WTC11 (cell line): Measurements from ENCODE around the gene PLXNA3.

Experiments
- ZNF138 ChIP-seq: sonication (generic); formaldehyde crosslinking; conservative IDR thresholded peaks from 2 replicates; pipeline ENCODE4 v1.8.1; 2022; ENCODE audit warnings: mild to moderate bottlenecking, moderate library complexity, missing genetic modification reagents
- ZNF671 ChIP-seq: fragments of 250-450 bp; sonication (Bioruptor Pico); IDR thresholded peaks from 2 replicates; pipeline ENCODE4 v1.8.0; 2021; ENCODE audit warnings: mild to moderate bottlenecking
- TF ChIP-seq, protein P1 (sequence below): fragments of 200-600 bp; IDR thresholded peaks from 2 replicates; pipeline ENCODE4 v1.8.0; 2022; ENCODE audit warnings: antibody characterized with exemption

DNA sequence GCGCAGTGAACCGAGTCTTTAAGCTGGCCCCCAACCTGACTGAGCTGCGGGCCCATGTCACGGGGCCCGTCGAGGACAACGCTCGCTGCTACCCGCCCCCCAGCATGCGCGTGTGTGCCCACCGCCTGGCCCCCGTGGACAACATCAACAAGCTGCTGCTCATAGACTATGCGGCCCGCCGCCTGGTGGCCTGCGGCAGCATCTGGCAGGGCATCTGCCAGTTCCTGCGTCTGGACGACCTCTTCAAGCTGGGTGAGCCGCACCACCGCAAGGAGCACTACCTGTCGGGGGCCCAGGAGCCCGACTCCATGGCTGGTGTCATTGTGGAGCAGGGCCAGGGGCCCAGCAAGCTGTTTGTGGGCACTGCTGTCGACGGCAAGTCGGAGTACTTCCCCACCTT is 2.2 kb downstream of the PLXNA3 start:
- TF ChIP-seq, protein P1, sequence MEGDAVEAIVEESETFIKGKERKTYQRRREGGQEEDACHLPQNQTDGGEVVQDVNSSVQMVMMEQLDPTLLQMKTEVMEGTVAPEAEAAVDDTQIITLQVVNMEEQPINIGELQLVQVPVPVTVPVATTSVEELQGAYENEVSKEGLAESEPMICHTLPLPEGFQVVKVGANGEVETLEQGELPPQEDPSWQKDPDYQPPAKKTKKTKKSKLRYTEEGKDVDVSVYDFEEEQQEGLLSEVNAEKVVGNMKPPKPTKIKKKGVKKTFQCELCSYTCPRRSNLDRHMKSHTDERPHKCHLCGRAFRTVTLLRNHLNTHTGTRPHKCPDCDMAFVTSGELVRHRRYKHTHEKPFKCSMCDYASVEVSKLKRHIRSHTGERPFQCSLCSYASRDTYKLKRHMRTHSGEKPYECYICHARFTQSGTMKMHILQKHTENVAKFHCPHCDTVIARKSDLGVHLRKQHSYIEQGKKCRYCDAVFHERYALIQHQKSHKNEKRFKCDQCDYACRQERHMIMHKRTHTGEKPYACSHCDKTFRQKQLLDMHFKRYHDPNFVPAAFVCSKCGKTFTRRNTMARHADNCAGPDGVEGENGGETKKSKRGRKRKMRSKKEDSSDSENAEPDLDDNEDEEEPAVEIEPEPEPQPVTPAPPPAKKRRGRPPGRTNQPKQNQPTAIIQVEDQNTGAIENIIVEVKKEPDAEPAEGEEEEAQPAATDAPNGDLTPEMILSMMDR: no peak
- TF ChIP-seq ZNF138 (CRISPR knock-in tag): no peak
- no peak for TF ChIP-seq ZNF671 (CRISPR knock-in tag)
